ENCODE data around the gene INPP5K. TPM values are rescaled to one million over a fixed set of nuclear protein-coding genes. Genes with fewer than 3 reads are reported as not detected.

INPP5K gene
- total and polyA plus RNA-seq, 9 donors = 13.8 to 31.5 (median 24.5) TPM

DNA sequence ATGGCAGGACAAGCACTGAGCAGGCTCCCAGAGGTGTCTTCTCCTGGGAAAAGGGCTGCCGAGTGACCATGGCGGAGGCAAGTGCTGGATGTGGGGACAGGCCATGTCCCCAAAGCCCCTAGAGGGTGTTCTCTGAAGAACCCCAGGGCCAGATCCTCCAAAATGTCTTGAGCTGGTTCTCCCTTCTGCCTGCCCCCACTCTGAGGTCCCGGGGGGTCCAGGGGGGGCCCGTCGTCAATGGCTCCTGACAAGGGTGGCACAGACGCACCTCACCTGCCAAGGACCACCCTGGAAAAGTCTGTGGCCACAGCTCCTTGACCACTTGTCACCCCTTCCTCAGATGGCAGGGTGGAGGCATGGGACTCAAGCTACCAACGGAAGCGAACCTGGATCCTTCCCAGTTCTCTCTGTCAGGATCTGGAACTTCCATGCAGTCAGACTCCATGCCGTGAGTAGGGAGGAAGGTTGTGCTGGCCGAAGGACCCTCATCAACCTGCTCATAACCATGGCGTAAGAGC is 21.6 kb downstream of the INPP5K start:
- DNase-seq = no peak
- H3K27ac ChIP-seq (ENCODE audit: low read length) = peak overlapping the region; percentile 89
- H3K27me3 ChIP-seq (ENCODE audit: control insufficient read depth, insufficient read depth, low read length) = no peaks in the 10 kb centered on the region
- H3K4me3 ChIP-seq (ENCODE audit: low read length) = peak overlapping the region; percentile 5
- peaks cover 74% of the 10 kb centered on the region for H3K4me1 ChIP-seq (ENCODE audit: control insufficient read depth, insufficient read depth, low read length)
- H3K36me3 ChIP-seq (ENCODE audit: control insufficient read depth, insufficient read depth, low read length) = peaks cover 28% of the 10 kb centered on the region
- no peaks in the 10 kb centered on the region for H3K9me3 ChIP-seq (replicated peaks; ENCODE audit: control insufficient read depth, low read depth, low read length)
- 91% methylated on average over 8 of the region's 11 CpGs for WGBS (ENCODE audit: insufficient coverage)

DNA sequence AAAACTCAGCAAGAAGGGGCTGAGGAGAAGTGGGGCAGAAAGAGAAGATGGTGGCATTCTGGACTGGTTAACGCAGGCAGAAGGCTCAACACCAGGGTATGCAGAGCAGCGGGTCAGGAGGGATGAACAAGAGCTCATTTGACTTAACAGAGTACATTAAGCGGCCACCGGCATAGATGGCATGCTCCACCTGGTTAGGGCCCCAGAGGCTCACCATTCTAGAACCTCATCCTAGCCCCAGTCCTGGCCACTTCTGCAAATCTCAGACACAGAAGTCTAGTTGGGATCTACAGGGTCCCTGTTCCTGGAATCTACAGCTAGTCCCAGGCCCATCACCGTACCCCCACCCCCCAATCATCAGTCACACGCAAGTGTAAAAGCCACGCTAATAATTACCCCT is 22.2 kb downstream of the INPP5K start:
- no peak for DNase-seq
- Histone ChIP-seq H3K36me3 (ENCODE audit: control insufficient read depth, insufficient read depth, low read length) (peaks cover 28% of the 10 kb centered on the region), H3K4me1 (ENCODE audit: control insufficient read depth, insufficient read depth, low read length) (peaks cover 80% of the 10 kb centered on the region), H3K27me3 (ENCODE audit: control insufficient read depth, insufficient read depth, low read length) (no peaks in the 10 kb centered on the region), H3K27ac (ENCODE audit: low read length) (peak overlapping the region; percentile 89), H3K9me3 (replicated peaks; ENCODE audit: control insufficient read depth, low read depth, low read length) (no peaks in the 10 kb centered on the region), H3K4me3 (ENCODE audit: low read length) (no peak overlapping the region)
- 91% methylated on average over 6 of the region's 7 CpGs for WGBS (ENCODE audit: insufficient coverage)

DNA sequence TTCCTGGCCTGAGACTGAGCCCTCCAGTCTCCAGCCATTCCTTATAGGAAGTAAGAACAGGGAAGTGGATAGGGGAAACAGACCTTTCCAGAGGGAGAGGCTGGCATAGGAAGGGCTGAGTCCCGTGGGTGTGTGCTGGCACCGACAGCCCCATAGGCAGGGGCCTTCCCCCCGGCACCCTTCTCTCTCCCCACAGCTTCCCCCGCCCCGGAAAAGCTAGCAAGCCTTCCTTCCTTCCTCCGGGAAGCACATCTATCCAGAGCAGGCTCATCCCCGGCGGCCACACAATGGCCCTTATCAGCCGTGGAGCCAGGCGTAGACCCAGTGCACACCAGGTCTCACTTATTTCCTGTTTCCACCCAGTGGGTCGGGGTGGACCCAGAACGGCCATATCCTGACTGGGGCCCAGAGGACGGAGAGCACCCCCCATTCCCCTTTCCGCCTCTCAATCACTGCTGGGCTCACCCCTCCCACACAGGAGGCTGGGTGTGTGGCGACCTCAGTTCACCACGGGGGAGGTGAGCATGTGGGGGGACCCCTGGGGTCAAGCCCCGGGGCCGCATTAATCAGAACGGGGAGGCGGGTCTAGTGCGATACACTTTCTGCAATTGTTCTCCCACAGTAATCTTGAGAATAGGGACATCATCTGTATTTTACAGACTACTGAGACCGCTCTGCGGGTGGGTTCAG is 23.0 kb downstream of the INPP5K start:
- H3K36me3 ChIP-seq (ENCODE audit: control insufficient read depth, insufficient read depth, low read length) = peaks cover 25% of the 10 kb centered on the region
- no peak overlapping the region for H3K4me3 ChIP-seq (ENCODE audit: low read length)
- H3K4me1 ChIP-seq (ENCODE audit: control insufficient read depth, insufficient read depth, low read length) = peaks cover 87% of the 10 kb centered on the region
- no peak for DNase-seq
- WGBS (ENCODE audit: insufficient coverage) = 54% methylated on average over 15 of the region's 23 CpGs
- peak overlapping the region; percentile 84 for H3K27ac ChIP-seq (ENCODE audit: low read length)
- H3K27me3 ChIP-seq (ENCODE audit: control insufficient read depth, insufficient read depth, low read length) = no peaks in the 10 kb centered on the region
- H3K9me3 ChIP-seq (replicated peaks; ENCODE audit: control insufficient read depth, low read depth, low read length) = no peaks in the 10 kb centered on the region

DNA sequence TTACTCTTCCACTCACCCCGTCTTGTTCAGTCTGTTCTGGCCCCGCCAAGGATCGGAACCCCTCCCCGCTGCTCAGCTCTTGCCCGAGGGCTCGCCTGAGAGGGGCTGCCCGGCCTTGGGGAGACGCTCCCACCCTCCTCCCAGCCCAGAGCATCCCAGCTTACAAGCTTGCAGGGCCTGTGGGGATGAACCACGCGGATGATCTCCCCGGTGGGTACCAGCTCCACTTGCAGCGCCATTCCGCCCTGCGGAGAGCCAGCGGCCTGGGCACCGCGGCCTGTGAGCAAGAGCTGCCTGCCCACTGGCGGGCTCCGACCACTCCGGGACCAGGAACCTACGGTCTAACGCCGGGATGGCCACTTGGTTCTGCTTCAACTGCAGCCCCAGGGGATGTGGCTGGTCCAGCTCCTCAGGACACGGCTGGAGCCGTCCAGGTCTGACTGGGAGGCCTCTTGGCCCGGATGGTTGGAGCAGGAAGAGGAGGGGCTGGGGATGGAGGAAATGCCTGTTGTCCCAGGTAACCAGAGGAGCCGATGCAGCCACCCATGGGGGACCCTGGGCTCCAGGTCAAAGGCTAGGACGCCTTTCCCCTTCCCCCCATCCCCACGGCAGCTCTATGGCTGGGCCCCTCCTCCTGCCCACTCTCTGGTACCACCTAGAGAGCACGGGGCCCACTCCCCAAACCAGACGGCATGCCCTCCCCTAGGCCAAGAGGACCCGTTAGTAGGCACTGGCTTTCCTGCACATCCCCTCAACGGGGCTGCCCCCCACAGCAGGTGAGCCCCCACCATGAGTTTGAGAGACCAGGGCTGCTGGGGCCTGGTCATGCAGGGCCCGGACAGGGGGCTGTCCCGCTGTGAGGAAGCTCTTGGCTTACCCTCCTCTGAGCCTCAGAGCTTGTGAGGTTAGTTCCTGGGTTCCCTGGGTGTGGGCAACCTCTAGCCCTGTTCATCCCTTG is 23.9 kb downstream of the INPP5K start, which contains the start of gene MYO1C:
TSS of gene MYO1C (minus strand) at position 438 of the 958 bp plus-strand sequence. CDS start at position 239, 199 bp downstream.
- Histone ChIP-seq H3K36me3 (ENCODE audit: control insufficient read depth, insufficient read depth, low read length) (peaks cover 20% of the 10 kb centered on the region), H3K4me1 (ENCODE audit: control insufficient read depth, insufficient read depth, low read length) (peaks cover 88% of the 10 kb centered on the region), H3K4me3 (ENCODE audit: low read length) (peak within 1 kb of the TSS; percentile 52), H3K27me3 (ENCODE audit: control insufficient read depth, insufficient read depth, low read length) (no peaks in the 10 kb centered on the region), H3K9me3 (replicated peaks; ENCODE audit: control insufficient read depth, low read depth, low read length) (no peaks in the 10 kb centered on the region), H3K27ac (ENCODE audit: low read length) (peak within 1 kb of the TSS; percentile 84)
- 38% methylated on average over 27 of the region's 35 CpGs for whole genome bisulfite sequencing (ENCODE audit: insufficient coverage)
- DNase-seq = no peak

DNA sequence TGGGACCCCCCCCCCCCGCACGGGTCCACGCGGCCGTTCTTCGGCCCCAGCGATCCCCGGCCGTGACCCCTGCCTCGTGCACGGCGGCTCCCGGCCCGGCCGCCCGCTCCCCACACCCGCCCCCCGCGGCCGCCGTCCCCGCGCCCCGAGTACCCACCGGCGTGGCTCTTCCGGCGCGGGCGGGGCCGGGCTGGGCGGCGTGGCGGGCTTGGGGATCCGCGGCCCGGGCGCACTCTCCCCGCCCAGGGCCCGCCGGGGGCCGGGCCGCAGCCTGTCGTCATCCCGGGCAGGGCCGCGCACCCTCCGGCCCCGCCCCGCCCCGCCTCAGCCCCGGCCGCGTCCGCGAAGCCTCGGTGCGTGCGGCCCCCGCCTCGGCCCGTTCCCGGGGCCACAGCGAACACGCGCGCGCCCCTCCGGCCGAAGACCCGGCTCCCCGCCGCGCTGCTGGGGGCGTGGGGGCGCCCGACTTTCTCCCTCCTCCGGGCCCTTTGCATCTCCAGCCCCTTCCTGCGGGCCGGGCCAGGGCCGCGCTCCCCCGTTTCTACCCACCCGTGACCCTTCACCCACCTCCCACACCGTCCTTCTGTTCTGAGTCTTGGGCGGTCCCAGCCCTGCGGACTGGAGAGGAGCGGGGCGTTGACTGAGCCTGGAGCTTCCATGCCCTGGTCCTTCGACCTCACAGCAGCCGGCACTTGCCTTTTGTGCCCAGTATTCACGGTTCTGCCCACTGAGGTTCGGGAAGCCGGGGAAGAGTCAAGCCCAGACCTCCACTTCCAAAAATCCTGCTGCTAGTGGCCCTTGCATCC is 24.8 kb downstream of the INPP5K start:
- DNase-seq = peak; percentile 85
- H3K27ac ChIP-seq (ENCODE audit: low read length) = peak overlapping the region; percentile 84
- 1% methylated on average over 84 of the region's 94 CpGs for WGBS (ENCODE audit: insufficient coverage)
- no peaks in the 10 kb centered on the region for H3K27me3 ChIP-seq (ENCODE audit: control insufficient read depth, insufficient read depth, low read length)
- peak overlapping the region; percentile 67 for H3K4me3 ChIP-seq (ENCODE audit: low read length)
- H3K4me1 ChIP-seq (ENCODE audit: control insufficient read depth, insufficient read depth, low read length) = peaks cover 88% of the 10 kb centered on the region
- H3K36me3 ChIP-seq (ENCODE audit: control insufficient read depth, insufficient read depth, low read length) = peaks cover 16% of the 10 kb centered on the region
- H3K9me3 ChIP-seq (replicated peaks; ENCODE audit: control insufficient read depth, low read depth, low read length) = no peaks in the 10 kb centered on the region

DNA sequence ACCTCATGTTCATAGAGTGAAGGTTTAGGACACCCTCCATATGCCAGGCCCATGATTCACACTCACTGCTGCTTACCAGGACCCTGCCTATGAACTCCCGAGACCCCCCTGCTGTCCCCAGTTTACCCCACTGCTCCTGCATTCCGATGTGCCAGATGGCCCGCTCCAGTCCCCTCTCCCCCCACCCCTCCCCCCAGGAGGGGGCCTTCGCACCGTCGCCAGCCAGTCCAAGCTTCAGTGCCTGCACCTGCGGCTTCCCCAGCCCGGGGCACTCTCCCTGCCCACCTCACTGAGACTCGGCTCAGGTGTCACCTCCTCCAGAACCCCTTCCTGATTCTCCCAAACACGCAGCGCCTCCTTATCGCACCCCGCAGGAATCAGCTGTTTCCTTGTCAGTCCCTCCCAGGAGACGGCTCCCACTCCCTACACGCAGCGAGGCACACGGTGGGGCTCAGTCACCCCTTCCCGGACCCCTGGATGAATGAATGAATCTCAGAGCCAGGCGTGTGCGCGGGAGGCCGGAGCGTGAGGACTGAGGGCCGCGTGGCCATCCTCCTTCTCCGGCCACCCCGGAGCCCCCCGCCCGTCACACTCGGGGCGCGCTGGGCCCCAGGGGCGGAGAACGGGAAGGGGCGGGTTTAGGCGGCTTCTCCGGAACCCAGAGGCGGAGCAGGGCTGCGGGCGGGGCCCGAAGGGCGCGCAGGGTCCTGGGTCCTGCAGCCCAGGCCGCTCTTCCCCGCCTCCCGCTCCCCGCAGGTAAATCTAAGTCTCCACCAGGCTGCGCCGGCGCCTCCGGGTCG is 25.6 kb downstream of the INPP5K start:
- Histone ChIP-seq H3K4me1 (ENCODE audit: control insufficient read depth, insufficient read depth, low read length) (peaks cover 88% of the 10 kb centered on the region), H3K36me3 (ENCODE audit: control insufficient read depth, insufficient read depth, low read length) (peaks cover 8% of the 10 kb centered on the region), H3K27me3 (ENCODE audit: control insufficient read depth, insufficient read depth, low read length) (no peaks in the 10 kb centered on the region), H3K9me3 (replicated peaks; ENCODE audit: control insufficient read depth, low read depth, low read length) (no peaks in the 10 kb centered on the region), H3K27ac (ENCODE audit: low read length) (peak overlapping the region; percentile 71), H3K4me3 (ENCODE audit: low read length) (peak overlapping the region; percentile 67)
- WGBS (ENCODE audit: insufficient coverage) = under 1% methylated on average over 52 of the region's 52 CpGs
- DNase-seq = peak; percentile 81

DNA sequence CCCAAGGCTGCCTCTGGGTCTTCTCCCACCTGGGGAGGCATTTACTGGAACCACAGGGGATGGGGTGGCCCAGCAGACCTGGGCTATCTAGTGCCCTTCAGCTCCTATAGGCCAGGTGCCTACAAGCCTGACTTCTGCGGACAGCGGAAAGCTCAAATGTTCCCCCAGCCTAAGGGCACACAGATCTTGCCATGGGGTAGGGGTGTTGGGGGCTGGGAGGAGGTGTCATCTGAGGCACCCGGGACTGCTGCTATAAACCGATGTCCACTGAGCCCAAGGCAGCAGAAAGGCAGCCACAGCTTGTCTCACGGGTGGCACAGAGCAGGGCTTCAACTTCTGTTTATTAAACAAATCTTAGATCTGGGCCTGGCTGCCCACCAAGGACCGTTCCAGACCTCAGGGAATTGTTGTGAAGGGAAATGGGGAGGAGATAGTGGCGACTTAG is 27.6 kb downstream of the INPP5K start:
- Histone ChIP-seq H3K27me3 (ENCODE audit: control insufficient read depth, insufficient read depth, low read length) (no peaks in the 10 kb centered on the region), H3K27ac (ENCODE audit: low read length) (peak overlapping the region; percentile 96), H3K9me3 (replicated peaks; ENCODE audit: control insufficient read depth, low read depth, low read length) (no peaks in the 10 kb centered on the region), H3K4me1 (ENCODE audit: control insufficient read depth, insufficient read depth, low read length) (peaks cover 80% of the 10 kb centered on the region), H3K4me3 (ENCODE audit: low read length) (peak overlapping the region; percentile 53), H3K36me3 (ENCODE audit: control insufficient read depth, insufficient read depth, low read length) (peaks cover 8% of the 10 kb centered on the region)
- WGBS (ENCODE audit: insufficient coverage) = 77% methylated on average over 5 of the region's 7 CpGs
- DNase-seq = no peak

DNA sequence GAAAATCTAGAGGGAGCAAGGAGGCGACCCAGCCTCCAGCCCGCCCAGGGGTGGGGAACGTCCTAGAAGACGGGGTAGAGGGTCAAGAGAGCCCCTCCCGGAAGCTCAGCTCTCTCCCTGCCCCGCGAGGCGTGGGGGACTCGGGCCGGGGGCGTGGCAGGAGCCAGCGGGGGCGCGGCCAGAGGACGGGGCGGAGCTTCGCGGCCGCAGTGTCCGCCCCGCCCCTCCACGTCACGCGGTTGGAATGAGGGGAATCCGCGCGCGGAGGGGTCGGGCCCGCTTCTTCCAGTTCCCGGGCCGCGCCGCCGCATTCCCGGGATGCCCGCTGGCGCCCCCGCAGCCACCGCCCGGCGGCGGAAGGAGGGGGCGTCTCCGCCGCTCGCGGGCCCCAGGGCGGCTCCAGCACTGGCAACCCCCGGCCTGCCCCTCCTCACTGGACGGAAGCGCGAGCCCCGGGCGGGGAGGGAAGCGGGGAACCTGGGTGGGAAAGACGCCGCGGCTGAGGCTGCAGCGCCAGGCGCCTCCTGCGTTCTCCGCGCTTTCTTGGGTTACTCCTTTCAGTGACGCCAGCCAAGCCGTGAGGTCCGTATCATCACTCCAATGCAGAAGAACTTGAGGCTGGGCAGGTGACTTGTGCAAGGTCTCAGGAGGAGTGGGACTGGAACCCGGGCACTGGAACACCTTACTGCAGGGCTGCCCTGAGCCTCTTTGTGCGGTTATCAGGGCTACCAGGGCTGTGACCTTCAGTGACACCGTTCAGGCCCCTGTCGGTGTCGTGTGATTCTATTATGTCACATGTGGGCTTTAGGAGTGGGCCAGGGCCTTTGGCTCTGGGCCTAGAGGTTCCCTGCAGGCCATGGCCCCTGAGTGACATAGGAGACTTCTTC is 28.2 kb downstream of the INPP5K start:
- no peaks in the 10 kb centered on the region for H3K9me3 ChIP-seq (replicated peaks; ENCODE audit: control insufficient read depth, low read depth, low read length)
- DNase-seq = peak; percentile 94
- H3K36me3 ChIP-seq (ENCODE audit: control insufficient read depth, insufficient read depth, low read length) = peaks cover 8% of the 10 kb centered on the region
- H3K27ac ChIP-seq (ENCODE audit: low read length) = peak overlapping the region; percentile 96
- no peaks in the 10 kb centered on the region for H3K27me3 ChIP-seq (ENCODE audit: control insufficient read depth, insufficient read depth, low read length)
- 2% methylated on average over 59 of the region's 72 CpGs for WGBS (ENCODE audit: insufficient coverage)
- H3K4me3 ChIP-seq (ENCODE audit: low read length) = peak overlapping the region; percentile 53
- peaks cover 74% of the 10 kb centered on the region for H3K4me1 ChIP-seq (ENCODE audit: control insufficient read depth, insufficient read depth, low read length)
